SU-DHL-6 (cell line): Measurements from ENCODE around the gene MRC1.

ENCODE experiments used
- H2AFZ ChIP-seq: fragments of 200-600 bp; sonication (generic); 2 replicates; pipeline ENCODE4 v1.6.1; 2014; ENCODE audit warnings: low read depth, mild to moderate bottlenecking, moderate library complexity, mixed read lengths, antibody characterized with exemption, low read length; ENCODE audit not compliant: severe bottlenecking
- H3F3A ChIP-seq: fragments of 200-600 bp; shearing (Covaris generic); 2 replicates; pipeline ENCODE4 v1.6.0; 2016; ENCODE audit warnings: antibody characterized with exemption, mild to moderate bottlenecking; ENCODE audit not compliant: insufficient read depth
- H3K27ac ChIP-seq: fragments of 200-600 bp; sonication (generic); 2 replicates; pipeline ENCODE4 v1.5.1; 2016; ENCODE audit warnings: low read depth, mild to moderate bottlenecking, low read length, moderate library complexity, mixed read lengths
- H3K27me3 ChIP-seq: fragments of 200-600 bp; sonication (generic), shearing (Covaris generic); 2 replicates; pipeline ENCODE4 v1.6.0; 2014; ENCODE audit warnings: mild to moderate bottlenecking, low read length
- H3K36me3 ChIP-seq: fragments of 200-600 bp; sonication (generic); 2 replicates; pipeline ENCODE4 v1.6.1; 2014; ENCODE audit warnings: mild to moderate bottlenecking, low read length, mixed read lengths
- H3K4me2 ChIP-seq: fragments of 300-600, 200-600 bp; shearing (Covaris generic), sonication (generic); 2 replicates; pipeline ENCODE4 v1.6.0; 2014; ENCODE audit warnings: low read length, low read depth, mild to moderate bottlenecking; ENCODE audit not compliant: poor library complexity, severe bottlenecking
- H3K4me3 ChIP-seq: fragments of 200-600 bp; sonication (generic); 2 replicates; pipeline ENCODE4 v1.5.1; 2014; ENCODE audit warnings: antibody characterized with exemption, low read length, mild to moderate bottlenecking, mixed read lengths; ENCODE audit not compliant: insufficient read depth, poor library complexity, severe bottlenecking
- H3K79me2 ChIP-seq: fragments of 200-600 bp; sonication (generic); 2 replicates; pipeline ENCODE4 v1.6.1; 2014; ENCODE audit warnings: mild to moderate bottlenecking, low read length, moderate library complexity; ENCODE audit not compliant: insufficient read depth
- H3K9ac ChIP-seq: fragments of 200-600 bp; sonication (generic); 2 replicates; pipeline ENCODE4 v1.7.0; 2014; ENCODE audit warnings: mild to moderate bottlenecking, low read length
- H3K9me2 ChIP-seq: fragments of 200-600 bp; sonication (generic); replicated peaks from 2 replicates; pipeline ENCODE4 v1.6.1; 2014; ENCODE audit warnings: low read length; ENCODE audit not compliant: insufficient read depth
- H3K9me3 ChIP-seq: fragments of 200-600 bp; sonication (generic); 2 replicates; pipeline ENCODE4 v1.6.1; 2014; ENCODE audit warnings: low read length, mixed read lengths; ENCODE audit not compliant: insufficient read depth
- H4K20me1 ChIP-seq: fragments of 200-600 bp; sonication (generic); 2 replicates; pipeline ENCODE4 v1.6.1; 2014; ENCODE audit warnings: low read depth, mild to moderate bottlenecking, antibody characterized with exemption, low read length, moderate library complexity, mixed read lengths
- CTCF ChIP-seq: fragments of 200-600 bp; sonication (generic); IDR thresholded peaks from one replicate; pipeline ENCODE4 v1.5.1; 2017; ENCODE audit warnings: antibody characterized with exemption, mild to moderate bottlenecking, low read length, moderate library complexity; ENCODE audit not compliant: insufficient read depth, poor library complexity, severe bottlenecking
- EZH2phosphoT487 ChIP-seq: fragments of 200-600 bp; sonication (generic), shearing (Covaris generic); conservative IDR thresholded peaks from 2 replicates; pipeline ENCODE4 v1.6.1; 2018; ENCODE audit warnings: mild to moderate bottlenecking, antibody characterized with exemption, low read length, moderate library complexity, mixed read lengths

The MRC1 gene

GRCh38 chr10:17904564-17904963 is 95.4 kb downstream of the MRC1 start:
- peak overlapping the region; percentile 16 for H3K4me2 ChIP-seq
- no peaks in the 10 kb centered on the region for H3K79me2 ChIP-seq
- no peak overlapping the region for H3K4me3 ChIP-seq
- TF ChIP-seq EZH2phosphoT487, result no peak
- no peak for TF ChIP-seq CTCF
- no peak overlapping the region for H3K27ac ChIP-seq
- no peak overlapping the region for H2AFZ ChIP-seq
- H4K20me1 ChIP-seq, result no peaks in the 10 kb centered on the region
- H3K9me3 ChIP-seq, result no peaks in the 10 kb centered on the region
- H3K36me3 ChIP-seq, result no peaks in the 10 kb centered on the region
- H3K27me3 ChIP-seq, result no peaks in the 10 kb centered on the region
- H3F3A ChIP-seq, result no peaks in the 10 kb centered on the region
- H3K9ac ChIP-seq, result no peak overlapping the region
- H3K9me2 ChIP-seq, result no peaks in the 10 kb centered on the region

- no peaks in the 10 kb centered on the region for H3K36me3 ChIP-seq
- H3K9ac ChIP-seq, result no peak overlapping the region
- no peaks in the 10 kb centered on the region for H3K9me2 ChIP-seq
- no peaks in the 10 kb centered on the region for H3F3A ChIP-seq
- H4K20me1 ChIP-seq, result no peaks in the 10 kb centered on the region
- no peak for TF ChIP-seq CTCF
- TF ChIP-seq EZH2phosphoT487, result no peak
- no peaks in the 10 kb centered on the region for H3K79me2 ChIP-seq
- H3K4me2 ChIP-seq, result no peak overlapping the region
- H3K9me3 ChIP-seq, result no peaks in the 10 kb centered on the region
- H2AFZ ChIP-seq, result no peak overlapping the region
- H3K4me3 ChIP-seq, result no peak overlapping the region
- no peaks in the 10 kb centered on the region for H3K27me3 ChIP-seq
- H3K27ac ChIP-seq, result no peak overlapping the region
These were observed 96.3 kb downstream of the MRC1 start for GRCh38 chr10:17905491-17905890.

GRCh38 chr10:17906002-17906401 is 96.9 kb downstream of the MRC1 start:
- H3K27me3 ChIP-seq, result no peaks in the 10 kb centered on the region
- no peaks in the 10 kb centered on the region for H3K9me2 ChIP-seq
- H3F3A ChIP-seq, result no peaks in the 10 kb centered on the region
- H3K9ac ChIP-seq, result no peak overlapping the region
- no peak for TF ChIP-seq EZH2phosphoT487
- no peak for TF ChIP-seq CTCF
- H3K27ac ChIP-seq, result no peak overlapping the region
- H3K79me2 ChIP-seq, result no peaks in the 10 kb centered on the region
- H3K4me3 ChIP-seq, result no peak overlapping the region
- no peaks in the 10 kb centered on the region for H3K9me3 ChIP-seq
- no peaks in the 10 kb centered on the region for H3K36me3 ChIP-seq
- no peaks in the 10 kb centered on the region for H4K20me1 ChIP-seq
- no peak overlapping the region for H2AFZ ChIP-seq
- no peak overlapping the region for H3K4me2 ChIP-seq

- no peaks in the 10 kb centered on the region for H4K20me1 ChIP-seq
- no peaks in the 10 kb centered on the region for H3K9me2 ChIP-seq
- H3K27ac ChIP-seq, result no peak overlapping the region
- no peak overlapping the region for H3K4me2 ChIP-seq
- H3K36me3 ChIP-seq, result no peaks in the 10 kb centered on the region
- no peaks in the 10 kb centered on the region for H3K27me3 ChIP-seq
- TF ChIP-seq EZH2phosphoT487, result no peak
- TF ChIP-seq CTCF, result no peak
- H3F3A ChIP-seq, result no peaks in the 10 kb centered on the region
- no peaks in the 10 kb centered on the region for H3K9me3 ChIP-seq
- H3K4me3 ChIP-seq, result no peak overlapping the region
- no peak overlapping the region for H3K9ac ChIP-seq
- no peak overlapping the region for H2AFZ ChIP-seq
- H3K79me2 ChIP-seq, result no peaks in the 10 kb centered on the region
These were observed 98.5 kb downstream of the MRC1 start for GRCh38 chr10:17907641-17908040.
